ENCODE measurements around the gene ATG10.

DNA sequence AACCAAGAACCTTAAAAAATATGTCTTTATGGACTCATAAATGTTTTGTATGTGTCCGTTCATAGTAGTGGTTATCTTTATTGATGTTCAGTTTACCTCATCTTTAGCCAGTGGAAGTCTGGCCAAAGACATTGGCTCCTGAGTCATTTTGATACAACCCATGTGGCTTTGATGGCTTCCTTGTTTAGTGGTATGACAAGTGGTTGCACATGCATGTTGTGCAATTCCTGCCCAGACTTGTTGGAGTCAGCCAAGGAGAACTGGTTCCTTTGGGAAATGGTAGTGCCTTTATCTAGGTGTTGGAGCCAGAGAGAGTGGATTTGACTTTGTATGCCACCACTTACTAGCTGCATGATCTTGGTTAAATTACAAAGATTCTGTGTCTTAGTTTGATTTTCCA, 212.0 kb downstream of the ATG10 start:
- no peak for TF ChIP-seq SIX5 (IDR thresholded peaks at IDR 0.05; ENCODE audit: low read depth, low read length)
- no peak for TF ChIP-seq POLR2A (IDR thresholded peaks at IDR 0.05; ENCODE audit: control extremely low read depth in 1 of 2, low read depth in 2 of 2, low read length in 2 of 2)
- no peak for TF ChIP-seq EZH2 (IDR thresholded peaks at IDR 0.05; ENCODE audit: low read depth, low read length, severe bottlenecking)
- no peak for TF ChIP-seq EP300 (IDR thresholded peaks at IDR 0.05; ENCODE audit: borderline replicate concordance in 1 of 2, low read depth in 2 of 2, low read length in 2 of 2)
- TF ChIP-seq GTF2F1 (IDR thresholded peaks at IDR 0.05; ENCODE audit: borderline replicate concordance, low read depth, low read length), result no peak
- TF ChIP-seq, protein P1, sequence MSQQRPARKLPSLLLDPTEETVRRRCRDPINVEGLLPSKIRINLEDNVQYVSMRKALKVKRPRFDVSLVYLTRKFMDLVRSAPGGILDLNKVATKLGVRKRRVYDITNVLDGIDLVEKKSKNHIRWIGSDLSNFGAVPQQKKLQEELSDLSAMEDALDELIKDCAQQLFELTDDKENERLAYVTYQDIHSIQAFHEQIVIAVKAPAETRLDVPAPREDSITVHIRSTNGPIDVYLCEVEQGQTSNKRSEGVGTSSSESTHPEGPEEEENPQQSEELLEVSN (IDR thresholded peaks at IDR 0.05), result no peak
- no peak for TF ChIP-seq RNF2 (IDR thresholded peaks at IDR 0.05; ENCODE audit: borderline replicate concordance, low read depth, low read length, missing control alignments, poor library complexity, severe bottlenecking)
- TF ChIP-seq, protein P2, sequence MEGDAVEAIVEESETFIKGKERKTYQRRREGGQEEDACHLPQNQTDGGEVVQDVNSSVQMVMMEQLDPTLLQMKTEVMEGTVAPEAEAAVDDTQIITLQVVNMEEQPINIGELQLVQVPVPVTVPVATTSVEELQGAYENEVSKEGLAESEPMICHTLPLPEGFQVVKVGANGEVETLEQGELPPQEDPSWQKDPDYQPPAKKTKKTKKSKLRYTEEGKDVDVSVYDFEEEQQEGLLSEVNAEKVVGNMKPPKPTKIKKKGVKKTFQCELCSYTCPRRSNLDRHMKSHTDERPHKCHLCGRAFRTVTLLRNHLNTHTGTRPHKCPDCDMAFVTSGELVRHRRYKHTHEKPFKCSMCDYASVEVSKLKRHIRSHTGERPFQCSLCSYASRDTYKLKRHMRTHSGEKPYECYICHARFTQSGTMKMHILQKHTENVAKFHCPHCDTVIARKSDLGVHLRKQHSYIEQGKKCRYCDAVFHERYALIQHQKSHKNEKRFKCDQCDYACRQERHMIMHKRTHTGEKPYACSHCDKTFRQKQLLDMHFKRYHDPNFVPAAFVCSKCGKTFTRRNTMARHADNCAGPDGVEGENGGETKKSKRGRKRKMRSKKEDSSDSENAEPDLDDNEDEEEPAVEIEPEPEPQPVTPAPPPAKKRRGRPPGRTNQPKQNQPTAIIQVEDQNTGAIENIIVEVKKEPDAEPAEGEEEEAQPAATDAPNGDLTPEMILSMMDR (IDR thresholded peaks at IDR 0.05; ENCODE audit: control extremely low read depth in 1 of 3, insufficient read depth in 1 of 3, low read depth in 1 of 3, low read length in 3 of 3), result no peak
- TF ChIP-seq HDAC2 (IDR thresholded peaks at IDR 0.05; ENCODE audit: borderline replicate concordance in 1 of 2, low read depth in 2 of 2, low read length in 2 of 2), result no peak
- TF ChIP-seq, protein P3, sequence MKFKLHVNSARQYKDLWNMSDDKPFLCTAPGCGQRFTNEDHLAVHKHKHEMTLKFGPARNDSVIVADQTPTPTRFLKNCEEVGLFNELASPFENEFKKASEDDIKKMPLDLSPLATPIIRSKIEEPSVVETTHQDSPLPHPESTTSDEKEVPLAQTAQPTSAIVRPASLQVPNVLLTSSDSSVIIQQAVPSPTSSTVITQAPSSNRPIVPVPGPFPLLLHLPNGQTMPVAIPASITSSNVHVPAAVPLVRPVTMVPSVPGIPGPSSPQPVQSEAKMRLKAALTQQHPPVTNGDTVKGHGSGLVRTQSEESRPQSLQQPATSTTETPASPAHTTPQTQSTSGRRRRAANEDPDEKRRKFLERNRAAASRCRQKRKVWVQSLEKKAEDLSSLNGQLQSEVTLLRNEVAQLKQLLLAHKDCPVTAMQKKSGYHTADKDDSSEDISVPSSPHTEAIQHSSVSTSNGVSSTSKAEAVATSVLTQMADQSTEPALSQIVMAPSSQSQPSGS (IDR thresholded peaks at IDR 0.05; ENCODE audit: low read length), result no peak

All from H1 (cell line).